ENCODE data around the gene TCIRG1. TPM values are rescaled to one million over a fixed set of nuclear protein-coding genes. Genes with fewer than 3 reads are reported as not detected.

Gene TCIRG1
- total RNA-seq, 1 donor from 2014 or later = 40.1 TPM

DNA sequence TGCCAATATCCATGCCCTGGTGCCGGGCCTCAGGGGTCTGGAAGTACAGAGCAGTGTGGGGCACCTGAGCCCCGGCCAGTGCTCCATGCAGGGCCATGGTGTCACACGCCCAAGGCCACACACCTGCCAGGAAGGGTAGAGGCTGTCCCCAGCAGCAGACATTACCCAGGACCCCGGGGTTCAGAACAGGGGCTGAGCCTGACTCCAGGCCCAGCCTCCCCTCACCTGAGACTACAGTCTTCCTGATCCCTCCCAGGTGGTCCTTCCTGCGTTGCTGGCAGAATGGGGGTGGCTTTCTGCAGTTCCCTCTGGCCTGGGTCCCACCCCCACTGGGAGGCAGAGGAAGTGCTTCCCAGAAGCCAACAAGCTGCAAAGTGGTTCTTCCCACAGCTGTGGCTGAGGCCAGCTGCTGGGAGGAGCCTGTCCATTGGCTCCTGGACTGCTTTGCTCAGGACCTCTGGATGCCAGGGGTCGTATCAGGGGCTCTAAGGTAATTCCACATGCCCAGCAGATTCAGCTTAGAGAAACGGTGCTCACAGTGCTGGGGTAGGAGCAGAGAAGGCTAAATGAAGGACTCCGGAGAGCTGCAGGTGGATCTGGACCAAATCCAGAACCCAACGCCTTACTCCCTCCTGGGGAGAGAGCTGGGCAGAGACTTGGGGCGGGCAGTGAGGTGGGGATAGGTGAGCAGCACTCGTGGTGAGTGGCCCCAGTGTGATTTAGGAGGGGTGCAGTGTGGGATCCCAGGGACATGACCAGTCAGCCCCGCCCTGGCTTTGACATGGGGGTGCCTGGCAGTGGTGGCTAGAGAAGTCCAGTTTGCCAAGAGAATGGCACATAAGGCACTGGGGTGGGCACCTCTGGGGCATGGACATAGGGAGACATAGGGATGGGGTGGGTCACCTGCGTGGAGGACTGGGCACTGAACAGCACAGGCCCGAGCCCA, 12.6 kb downstream of the TCIRG1 start:
- DNase-seq (ENCODE audit: low read depth in 2 of 2) = no peak

DNA sequence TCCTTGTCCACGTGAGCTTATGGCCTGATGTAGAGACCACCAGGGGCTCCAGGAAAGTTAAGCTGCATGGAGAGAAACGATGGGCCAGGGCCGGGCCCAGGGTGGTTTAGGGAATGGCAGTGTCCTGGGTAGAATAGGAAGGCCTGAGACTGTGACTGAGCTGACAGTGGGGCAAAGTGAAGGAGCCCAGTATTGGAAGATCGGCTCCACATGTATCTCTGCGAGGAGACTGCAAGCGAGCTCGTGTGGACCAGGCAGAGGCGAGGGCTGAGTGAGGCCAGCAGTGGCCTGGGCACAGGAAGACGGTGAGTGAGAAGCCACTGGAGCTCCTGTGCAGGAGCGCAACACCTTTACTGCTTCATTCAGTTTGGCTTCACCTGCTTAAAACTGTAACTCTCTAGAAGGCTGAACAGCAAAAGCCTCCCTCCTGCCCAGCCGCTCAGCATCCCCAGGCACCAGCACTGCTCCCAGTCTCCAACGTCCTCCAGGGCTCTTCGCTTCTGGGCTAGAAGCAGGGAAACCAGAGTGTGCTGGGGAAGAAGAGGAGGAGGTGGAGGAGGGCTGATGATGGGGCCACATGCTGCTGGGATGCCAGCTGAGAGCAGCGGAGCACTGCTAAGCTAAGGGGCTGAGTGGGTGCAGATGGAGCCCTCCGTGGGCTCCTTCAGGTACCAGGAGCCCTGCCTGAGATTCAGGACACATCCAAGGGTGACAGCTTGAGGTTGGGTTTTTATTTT, 13.5 kb downstream of the TCIRG1 start:
- DNase-seq (ENCODE audit: low read depth in 2 of 2) = no peak

DNA sequence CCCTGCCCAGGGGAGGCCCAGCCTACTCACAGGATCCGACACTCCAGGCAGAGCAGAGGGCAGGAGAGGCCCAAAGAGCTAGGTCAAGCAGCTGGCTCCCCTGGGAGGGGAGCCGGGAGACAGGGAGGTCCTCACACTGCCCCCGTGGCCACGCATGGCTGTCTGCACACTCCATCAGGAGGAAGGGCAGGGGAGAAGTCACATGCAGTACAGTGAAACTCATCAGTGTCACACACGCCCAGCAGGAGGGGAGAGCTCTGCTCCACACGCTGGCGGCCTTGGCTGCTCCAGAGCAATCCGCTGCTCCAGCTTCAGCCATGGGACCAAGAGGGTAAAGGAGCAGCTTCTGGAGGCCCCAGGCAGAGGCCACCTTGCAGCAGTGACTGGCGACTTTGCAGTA, 14.3 kb downstream of the TCIRG1 start:
- DNase-seq (ENCODE audit: low read depth in 2 of 2) = no peak

DNA sequence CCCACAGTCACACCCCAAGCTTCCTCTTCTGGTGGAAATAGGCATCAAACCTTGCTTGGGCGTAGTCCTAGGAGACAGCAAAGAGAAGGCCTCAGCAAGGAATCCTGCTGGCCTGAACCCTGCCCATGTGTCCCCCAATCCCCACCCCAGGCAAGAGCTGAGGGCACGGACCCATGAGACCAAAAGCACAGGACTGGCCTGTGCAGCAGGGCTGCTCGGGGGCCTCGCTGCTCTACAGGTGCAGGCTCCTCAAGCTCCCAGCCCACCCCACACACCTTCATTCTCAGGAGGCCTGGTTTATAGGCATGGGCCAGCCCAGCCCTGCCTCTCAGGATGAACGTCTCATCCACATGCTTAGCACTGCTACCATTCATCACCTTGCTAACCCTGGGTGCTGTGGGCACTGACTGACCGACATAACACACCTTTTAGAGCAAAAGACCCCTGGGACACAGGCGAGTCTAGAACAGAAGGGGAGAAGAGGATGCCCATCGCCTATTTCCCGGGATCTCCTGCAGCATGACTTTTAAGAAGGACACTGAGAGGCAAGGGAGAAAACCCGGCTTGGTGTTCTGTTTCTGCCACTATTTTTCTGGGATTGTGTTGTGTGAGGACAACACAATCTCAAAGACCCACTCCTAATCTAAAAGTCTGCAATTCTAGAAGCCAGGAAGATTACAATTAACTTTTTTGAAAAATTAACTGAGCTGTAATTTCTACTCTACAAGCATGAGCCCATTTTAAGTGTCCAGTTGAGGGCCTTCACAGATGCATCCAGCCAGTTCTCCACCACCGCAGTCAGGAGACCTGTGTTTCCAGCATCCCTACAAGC, 15.4 kb downstream of the TCIRG1 start:
- no peak for DNase-seq (ENCODE audit: low read depth in 2 of 2)

DNA sequence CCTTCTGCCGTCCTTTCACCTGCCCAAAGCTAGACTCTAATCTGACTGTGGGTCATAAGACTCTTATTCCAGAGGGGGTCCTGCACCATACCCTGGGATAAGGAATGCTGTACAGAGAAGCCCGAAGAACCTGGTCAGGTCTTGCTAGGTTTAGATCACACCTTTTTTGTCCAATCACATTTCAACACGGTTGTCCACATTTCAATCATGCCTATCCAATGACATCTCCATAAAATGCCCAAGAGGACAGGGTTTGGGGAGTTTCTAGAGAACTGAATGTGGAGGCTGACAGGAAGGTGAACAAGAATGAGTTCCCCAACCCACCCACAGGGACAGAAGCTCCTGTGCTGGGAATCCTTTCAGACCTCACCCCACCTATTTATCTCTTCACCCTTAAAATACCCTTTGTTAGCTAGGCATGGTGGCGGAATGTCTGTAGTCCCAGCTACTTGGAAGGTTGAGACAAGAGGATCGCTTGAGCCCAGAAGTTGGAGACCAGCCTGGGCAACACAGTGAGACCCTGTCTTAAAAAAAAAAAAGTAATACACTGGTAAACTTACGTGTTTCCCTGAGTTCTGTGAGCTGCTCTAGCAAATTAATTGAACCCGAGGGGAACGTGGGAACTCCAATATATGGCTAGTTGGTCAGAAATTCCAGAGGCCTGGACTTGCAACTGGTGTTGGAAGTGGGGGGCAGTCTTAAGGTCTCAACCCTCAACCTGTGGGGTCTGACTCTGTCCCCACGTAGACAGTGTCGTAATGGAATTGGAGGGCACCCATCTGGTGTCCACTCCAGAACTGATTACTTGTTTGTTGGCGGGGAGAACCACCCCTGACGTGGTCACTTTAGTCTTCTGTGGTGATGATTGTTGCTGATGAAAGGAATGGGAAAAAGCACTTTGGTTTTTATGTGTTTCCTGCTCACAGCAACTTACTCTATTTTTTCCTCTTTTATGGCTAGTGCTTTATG, 17.8 kb downstream of the TCIRG1 start:
- no peak for DNase-seq (ENCODE audit: low read depth in 2 of 2)

DNA sequence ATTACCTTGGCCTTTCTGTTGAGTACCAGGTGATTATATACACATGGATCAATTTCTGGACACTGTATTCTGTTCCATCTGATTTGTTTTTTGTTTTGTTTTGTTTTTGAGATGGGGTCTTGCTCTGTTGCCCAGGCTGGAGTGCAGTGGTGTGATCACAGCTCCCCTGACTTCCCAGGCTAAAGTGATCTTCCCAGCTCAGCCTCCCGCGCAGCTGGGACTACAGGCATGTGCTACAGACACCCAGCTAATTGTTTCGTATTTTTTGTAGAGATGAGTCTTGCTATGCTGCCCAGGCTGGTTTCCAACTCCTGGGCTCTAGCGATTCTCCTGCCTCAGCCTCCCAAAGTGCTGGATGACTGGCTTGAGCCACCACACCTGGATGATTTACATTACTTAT, 19.0 kb downstream of the TCIRG1 start:
- DNase-seq (ENCODE audit: low read depth in 2 of 2) = no peak

DNA sequence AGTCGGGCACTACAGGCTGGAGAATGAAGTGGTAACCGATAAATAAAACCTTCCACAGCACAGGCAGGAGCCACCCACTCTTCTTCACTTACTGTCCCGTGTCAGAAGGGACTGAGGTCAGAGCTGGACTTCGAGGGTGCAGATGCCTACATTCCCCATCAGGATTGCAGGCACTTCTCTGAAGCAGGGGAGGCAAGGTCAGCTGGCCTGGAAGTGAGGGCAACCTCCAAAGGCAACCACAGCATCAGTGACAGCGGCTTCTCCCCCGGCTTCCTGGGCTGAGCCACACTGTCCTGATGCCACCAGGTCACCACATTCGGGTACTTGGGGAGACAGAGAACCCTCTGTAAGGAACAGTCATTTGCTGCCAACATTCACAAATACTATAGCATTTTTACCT, 22.7 kb downstream of the TCIRG1 start:
- DNase-seq (ENCODE audit: low read depth in 2 of 2) = no peak

DNA sequence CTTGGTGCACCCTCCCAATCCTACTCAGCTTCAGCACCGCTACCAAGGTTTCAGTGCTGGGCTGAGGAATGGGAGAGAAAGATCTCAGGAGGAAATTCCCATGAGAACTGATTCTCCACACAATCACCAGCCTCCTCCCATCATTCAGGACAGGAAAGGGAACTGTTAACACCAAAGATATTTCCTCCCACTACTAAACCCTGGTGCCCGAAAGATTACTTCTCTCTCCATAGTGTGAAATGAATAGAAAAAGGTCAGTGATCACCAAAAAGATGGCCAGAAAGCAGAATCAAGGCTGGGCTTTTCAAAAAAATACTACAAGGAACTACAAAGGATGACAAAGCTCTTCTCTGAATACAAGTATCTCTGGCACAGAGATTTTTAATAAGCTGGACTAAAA, 26.1 kb downstream of the TCIRG1 start:
- DNase-seq (ENCODE audit: low read depth in 2 of 2) = peak in 1 of 2 donors; percentile 59

DNA sequence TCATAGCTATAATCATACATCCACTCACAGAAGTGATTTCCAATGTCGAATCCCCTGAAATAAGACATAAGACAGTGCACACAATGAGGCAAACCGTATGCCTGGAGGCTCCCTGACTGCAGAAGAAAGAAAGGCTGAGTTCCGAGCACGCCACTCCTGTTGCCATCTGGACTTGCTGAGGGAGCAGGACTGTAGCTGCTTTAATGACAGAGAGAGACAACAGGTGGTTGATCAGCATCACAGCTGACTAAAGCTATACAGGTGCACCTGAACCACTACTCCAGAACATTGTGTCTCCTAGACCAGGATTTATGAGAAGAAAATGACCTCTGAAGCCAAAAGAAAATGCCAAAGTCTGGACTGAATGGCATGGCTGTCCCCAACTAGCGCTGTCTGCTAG, 27.0 kb downstream of the TCIRG1 start:
- DNase-seq (ENCODE audit: low read depth in 2 of 2) = no peak

DNA sequence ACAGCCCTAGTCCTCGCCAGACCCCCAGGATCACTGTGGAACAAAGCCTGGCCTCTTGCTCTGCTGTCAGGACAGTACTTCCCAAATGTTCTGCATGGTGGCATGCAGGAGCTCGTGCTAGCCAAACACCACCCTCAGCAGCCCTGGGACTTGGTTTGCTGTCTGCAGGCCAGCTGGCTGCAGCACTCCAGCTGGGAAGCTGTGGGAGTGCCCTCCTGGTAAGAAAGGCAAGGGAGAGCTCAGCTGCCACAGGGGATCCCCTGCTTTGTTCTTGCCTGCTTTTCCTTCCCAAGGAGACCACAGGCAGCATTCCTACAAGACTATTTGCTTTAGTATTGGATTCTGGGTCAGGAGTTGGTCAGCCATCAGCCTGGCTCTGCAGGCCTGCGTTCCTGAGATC, 27.9 kb downstream of the TCIRG1 start:
- no peak for DNase-seq (ENCODE audit: low read depth in 2 of 2)

DNA sequence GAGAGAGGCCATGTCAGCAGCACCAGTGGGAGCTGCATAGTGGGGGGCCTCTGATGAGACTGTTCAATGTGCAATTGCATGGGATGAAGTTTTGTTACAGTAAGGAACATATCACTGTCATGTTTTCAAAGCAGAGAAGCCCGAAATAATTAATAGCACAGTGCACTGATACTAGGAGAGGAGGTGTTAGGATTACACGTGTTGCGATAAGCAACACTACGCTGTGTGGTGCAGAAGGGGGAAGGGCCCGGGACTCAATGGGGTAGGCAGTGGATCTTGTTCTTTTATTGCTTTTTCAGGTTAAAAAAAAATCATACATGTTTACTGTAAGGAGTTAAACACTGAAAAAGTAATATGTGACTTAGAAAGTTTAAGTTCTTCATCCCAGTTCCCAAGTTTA, 29.2 kb downstream of the TCIRG1 start:
- DNase-seq (ENCODE audit: low read depth in 2 of 2) = no peak

DNA sequence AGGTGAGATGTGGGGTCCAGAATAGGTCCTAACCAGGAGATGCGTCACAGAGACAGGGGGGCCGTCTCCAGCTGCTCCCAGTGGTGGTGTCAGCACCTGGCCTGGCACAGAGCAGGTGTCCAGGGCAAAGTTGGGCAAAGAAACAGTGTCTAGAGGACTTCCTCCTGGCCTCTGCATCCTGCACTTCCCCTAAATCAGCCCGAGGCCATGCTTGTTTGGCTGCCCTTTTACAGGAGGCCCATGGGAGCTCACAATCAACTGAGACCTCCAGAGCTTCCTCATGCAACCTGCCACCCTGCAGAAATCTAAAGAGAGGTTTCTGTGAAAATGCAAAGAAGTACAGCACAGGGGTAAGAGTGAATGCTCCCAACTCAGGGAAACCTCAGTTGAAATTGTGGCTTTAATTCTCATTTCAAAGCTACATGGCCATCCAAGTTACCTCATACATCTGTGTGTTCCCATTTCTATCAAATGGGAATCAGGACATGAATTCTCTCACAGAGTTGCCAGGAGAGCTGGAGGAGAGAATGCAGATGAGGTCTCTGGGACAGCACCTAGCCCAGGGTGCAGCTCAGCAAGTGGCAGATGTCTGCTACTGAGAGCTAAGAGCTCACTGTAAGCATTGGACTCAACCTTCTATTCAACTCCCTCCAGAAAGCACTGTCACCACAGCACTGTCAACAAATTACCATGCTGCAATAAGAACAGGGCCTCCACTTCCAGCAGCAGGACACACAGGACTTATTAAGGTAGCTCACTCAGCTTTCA, 32.6 kb downstream of the TCIRG1 start:
- no peak for DNase-seq (ENCODE audit: low read depth in 2 of 2)

DNA sequence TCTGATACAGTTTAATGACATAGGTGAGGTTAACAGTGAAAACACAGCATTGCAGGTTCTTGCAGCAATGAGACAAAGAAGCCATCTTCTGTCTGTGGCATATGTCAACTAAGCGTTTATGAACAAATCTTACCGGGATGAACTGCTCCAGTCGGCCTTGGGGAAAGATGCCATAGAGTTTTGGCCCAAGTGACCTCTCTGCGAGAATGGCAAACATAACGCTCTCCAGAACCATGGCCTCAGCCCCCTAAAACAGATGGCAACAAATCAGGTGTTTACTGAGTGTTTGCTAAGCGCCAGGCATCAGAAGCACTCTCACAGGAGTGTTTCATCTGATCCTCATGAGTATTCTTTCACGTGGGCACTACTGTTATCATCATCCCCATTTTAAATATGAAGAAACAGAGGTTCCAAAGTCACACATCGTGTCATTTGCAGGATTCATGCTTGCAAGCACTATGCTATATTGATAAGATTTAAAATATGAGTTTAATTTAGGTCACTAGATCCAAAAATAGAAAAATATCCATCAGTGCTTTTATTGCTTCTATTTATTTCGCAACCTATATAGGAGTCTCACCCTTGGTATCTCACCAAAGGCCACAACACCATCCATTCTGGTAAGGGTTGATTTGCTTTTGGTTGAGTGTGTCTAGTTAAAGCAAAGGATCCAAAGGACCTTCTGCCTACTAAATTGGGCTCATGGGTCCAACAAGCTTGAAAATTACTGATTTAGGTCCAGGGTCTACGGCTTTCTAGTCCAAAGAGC, 35.9 kb downstream of the TCIRG1 start:
- DNase-seq (ENCODE audit: low read depth in 2 of 2) = no peak

DNA sequence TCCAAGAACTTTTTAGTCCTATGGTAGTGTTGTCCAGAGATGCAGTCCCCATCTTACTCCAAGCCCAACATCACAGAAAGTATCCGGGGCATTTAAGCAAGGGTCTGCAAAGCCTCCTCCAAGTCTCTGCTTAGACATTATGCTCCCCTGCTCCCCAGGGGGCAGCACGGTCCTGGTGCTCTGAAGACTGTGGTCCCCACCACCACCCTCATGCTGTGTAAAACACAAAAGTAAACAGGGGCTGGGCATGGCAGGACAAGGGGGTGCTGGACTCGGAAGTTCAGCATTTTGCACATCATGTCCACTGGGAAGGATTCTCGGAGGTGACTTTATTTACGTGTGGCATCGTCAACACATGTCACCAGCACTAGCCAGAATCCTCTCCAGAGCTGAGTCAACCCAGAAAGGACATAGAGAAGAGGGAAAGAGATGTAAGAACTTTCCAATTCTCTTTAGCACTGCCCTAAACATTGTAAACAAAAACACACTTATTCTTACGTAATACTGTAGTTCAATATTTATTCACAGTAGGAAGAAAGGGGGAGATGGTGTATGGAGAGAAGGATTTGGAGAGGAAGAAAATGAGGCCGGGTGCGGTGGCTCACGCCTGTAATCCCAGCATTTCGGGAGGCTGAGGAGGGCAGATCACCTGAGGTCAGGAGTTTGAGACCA, 37.7 kb downstream of the TCIRG1 start:
- DNase-seq (ENCODE audit: low read depth in 2 of 2) = peak in 1 of 2 donors; percentile 54

DNA sequence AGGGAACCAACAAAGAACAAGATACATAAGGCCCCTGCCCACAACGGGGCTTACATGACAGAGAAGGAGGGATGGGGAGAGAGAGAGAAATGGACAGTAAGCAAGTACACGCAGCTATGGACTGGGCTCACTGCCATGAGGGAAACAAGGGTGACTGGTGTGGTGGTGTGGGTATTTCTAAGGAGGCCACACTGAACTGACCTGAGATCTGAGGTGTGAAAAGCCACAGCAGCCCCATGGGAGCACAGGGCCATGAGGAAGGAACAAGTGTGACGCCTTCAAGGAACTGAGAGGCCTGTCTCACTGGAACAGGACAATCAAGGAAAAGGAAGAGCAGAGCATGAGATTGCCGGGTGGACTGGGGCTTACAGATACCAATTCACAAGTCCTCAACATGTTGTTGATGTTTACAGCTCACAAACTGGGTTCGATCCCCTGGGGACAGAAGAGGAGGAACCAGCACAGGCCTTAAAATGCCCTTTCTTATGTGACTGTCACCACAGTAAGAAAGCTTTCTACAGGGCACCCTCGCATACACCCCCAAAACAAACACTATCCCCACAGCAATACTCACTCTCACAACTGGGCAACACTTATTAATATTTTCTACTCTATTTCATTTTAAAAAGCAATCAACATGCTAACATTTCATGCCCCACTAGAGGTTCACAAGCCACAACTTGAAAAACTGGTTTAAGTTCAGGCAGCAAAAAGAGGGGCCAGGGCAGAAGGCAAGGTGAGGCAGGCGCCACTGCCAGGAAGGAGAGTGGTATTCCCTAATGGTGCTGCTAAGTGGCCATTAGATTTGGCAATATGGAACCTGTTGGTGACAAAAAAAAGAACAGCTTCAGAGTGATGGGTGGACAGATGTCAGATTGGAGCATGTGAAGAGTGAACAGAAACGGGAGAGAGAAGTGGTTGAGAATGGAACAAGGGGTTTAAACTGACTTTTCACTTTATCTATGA, 39.1 kb downstream of the TCIRG1 start:
- no peak for DNase-seq (ENCODE audit: low read depth in 2 of 2)

DNA sequence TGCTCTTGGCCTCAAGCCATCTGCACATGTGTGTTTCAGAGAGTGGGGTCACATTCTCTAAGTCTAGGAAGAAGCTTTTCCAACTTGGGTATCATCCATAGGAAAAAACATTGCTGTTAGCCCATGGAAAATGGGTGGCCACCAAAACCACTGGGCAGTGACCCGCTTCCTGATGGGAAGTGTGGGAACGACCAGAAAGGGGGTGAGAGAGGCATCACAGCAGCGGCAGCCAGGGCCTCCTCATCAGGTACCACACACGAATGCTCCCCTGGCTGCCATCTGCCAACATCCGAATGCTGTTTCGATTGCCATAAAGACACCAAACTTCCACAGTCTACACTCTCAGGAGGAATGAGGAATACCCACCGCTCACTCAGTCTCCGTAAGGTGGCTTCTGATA, 42.0 kb downstream of the TCIRG1 start:
- DNase-seq (ENCODE audit: low read depth in 2 of 2) = no peak

DNA sequence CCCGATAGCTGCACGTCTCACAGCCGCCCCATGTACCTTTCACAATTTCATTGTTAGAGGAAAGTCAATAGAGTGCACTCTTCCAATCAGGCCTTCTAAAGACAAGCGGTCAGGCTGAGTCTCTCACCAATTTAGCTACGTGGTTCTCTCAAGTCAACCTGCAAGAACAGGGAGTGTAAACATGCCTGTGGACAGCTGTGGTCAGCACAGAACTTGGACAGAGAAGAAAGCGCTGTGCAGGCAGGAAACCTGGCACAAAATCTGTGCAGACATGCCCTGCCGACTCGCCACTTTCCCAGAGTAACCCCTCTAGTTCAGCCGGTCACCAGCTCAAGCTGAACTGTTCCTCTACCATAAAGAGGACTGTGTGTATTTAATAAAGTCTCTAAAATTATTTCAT, 42.9 kb downstream of the TCIRG1 start:
- peak; percentile 25 to 49 for DNase-seq (ENCODE audit: low read depth in 2 of 2)
